ENCODE results near the gene TMOD4. TPM values are rescaled to one million over a fixed set of nuclear protein-coding genes. Genes with fewer than 3 reads are reported as not detected.

The TMOD4 gene
- total and polyA plus RNA-seq, 9 of the 15 experiments (the other 6 are each of a cell fraction or from before 2014, with no cell fraction given): 0.18 to 1.8 (median 1.1) TPM; not detected in 1

- ChIA-PET CTCF (ENCODE audit: low intra/inter-chr PET ratio) (no interaction called here), POLR2A (interaction anchor here (0.6 to 0.7 kb wide), 3 partner anchors 20 to 151 kb away, joined by 3 read pairs; no protein-coding TSS in a partner anchor)
- TF ChIP-seq ZC3H4 (CRISPR knock-in tag; IDR thresholded peaks at IDR 0.05; ENCODE audit: borderline replicate concordance) (no peak), BRF1 (IDR thresholded peaks at IDR 0.05; ENCODE audit: borderline replicate concordance, extremely low read depth, insufficient read length) (no peak), RBM34 (IDR thresholded peaks at IDR 0.05; ENCODE audit: borderline replicate concordance, insufficient read depth, low read length) (no peak)
- BruUV-seq (replicated peaks): no TSS peak
- H3K79me2 ChIP-seq (ENCODE audit: control insufficient read depth, insufficient read depth, low read length): no peaks in the 10 kb centered on the region
- intact Hi-C loops (cut with micrococcal nuclease): no loop called here
- no peaks in the 10 kb centered on the region for H4K20me1 ChIP-seq (replicated peaks; ENCODE audit: control insufficient read depth, insufficient read depth, low read length)
- no peaks in the 10 kb centered on the region for H3K27me3 ChIP-seq (ENCODE audit: control insufficient read depth in 2 of 2, insufficient read depth in 2 of 2, low read length in 2 of 2)
- H3K36me3 ChIP-seq (ENCODE audit: control insufficient read depth, insufficient read depth, low read length): no peaks in the 10 kb centered on the region
- in situ Hi-C loops (cut with MboI): no loop called here
- DNase-seq (ENCODE audit: extremely low read depth in 1 of 4, low spot score in 3 of 4): peak in 1 of 4 experiments; percentile 4
- no peak overlapping the region for H3K9ac ChIP-seq (ENCODE audit: insufficient read depth in 1 of 2, low read depth in 2 of 2, low read length in 2 of 2)
- no peak overlapping the region for H3K4me2 ChIP-seq (ENCODE audit: insufficient read depth, low read length)
- ATAC-seq: no peak
- WGBS (ENCODE audit: insufficient coverage, low coverage, missing lambda C conversion rate): 50% methylated on average over 6 of the region's 6 CpGs
- H3K4me3 ChIP-seq: no peak overlapping the region
- H3K9me1 ChIP-seq (ENCODE audit: control insufficient read depth, insufficient read depth, low read length): no peaks in the 10 kb centered on the region
- no peak overlapping the region for H3K27ac ChIP-seq (ENCODE audit: extremely low read depth, low read depth, low read length)
- H3K4me1 ChIP-seq (replicated peaks in 1 of 2; ENCODE audit: control insufficient read depth in 2 of 2, insufficient read depth in 2 of 2, low read length in 2 of 2): peaks cover 0 to 20% of the 10 kb centered on the region in 2 experiments; a peak in 4 of 5 replicates
- no peaks in the 10 kb centered on the region for H3K9me3 ChIP-seq (replicated peaks; ENCODE audit: control insufficient read depth, insufficient read depth, low read depth, low read length)
- no peak for FAIRE-seq
- no peak overlapping the region for H2AFZ ChIP-seq (ENCODE audit: low read depth, low read length)
Measured at GRCh38 chr1:151128800-151129199, 47.0 kb downstream of the TMOD4 start.

GRCh38 chr1:151124763-151125403 lies 50.9 kb downstream of the TMOD4 start:
- Histone ChIP-seq H3K79me2 (ENCODE audit: control insufficient read depth, insufficient read depth, low read length) (no peaks in the 10 kb centered on the region), H3K4me1 (replicated peaks in 1 of 2; ENCODE audit: control insufficient read depth in 2 of 2, insufficient read depth in 2 of 2, low read length in 2 of 2) (no peaks in the 10 kb centered on the region; a peak in 2 of 5 replicates), H3K9me3 (replicated peaks; ENCODE audit: control insufficient read depth, insufficient read depth, low read depth, low read length) (no peaks in the 10 kb centered on the region), H3K9ac (ENCODE audit: insufficient read depth in 1 of 2, low read depth in 2 of 2, low read length in 2 of 2) (no peak overlapping the region), H3K4me2 (ENCODE audit: insufficient read depth, low read length) (no peak overlapping the region), H3K9me1 (ENCODE audit: control insufficient read depth, insufficient read depth, low read length) (no peaks in the 10 kb centered on the region), H3K36me3 (ENCODE audit: control insufficient read depth, insufficient read depth, low read length) (no peaks in the 10 kb centered on the region), H3K4me3 (no peak overlapping the region), H3K27ac (ENCODE audit: extremely low read depth, low read depth, low read length) (no peak overlapping the region), H4K20me1 (replicated peaks; ENCODE audit: control insufficient read depth, insufficient read depth, low read length) (no peaks in the 10 kb centered on the region), H2AFZ (ENCODE audit: low read depth, low read length) (no peak overlapping the region), H3K27me3 (ENCODE audit: control insufficient read depth in 2 of 2, insufficient read depth in 2 of 2, low read length in 2 of 2) (no peaks in the 10 kb centered on the region)
- ATAC-seq (no peak), DNase-seq (ENCODE audit: extremely low read depth in 1 of 4, low spot score in 3 of 4) (peak in 1 of 4 experiments; percentile 7), FAIRE-seq (no peak)
- ChIA-PET POLR2A (interaction anchor here (0.6 to 1.4 kb wide), 4 partner anchors 10 to 290 kb away, joined by 3 to 4 read pairs (median 3); no protein-coding TSS in a partner anchor), CTCF (ENCODE audit: low intra/inter-chr PET ratio) (no interaction called here)
- in situ Hi-C loops (cut with MboI) (no loop called here), intact Hi-C loops (cut with micrococcal nuclease) (no loop called here)
- no TSS peak for BruUV-seq (replicated peaks)
- 63% methylated on average over 5 of the region's 5 CpGs for WGBS (ENCODE audit: insufficient coverage, low coverage, missing lambda C conversion rate)
- no peak for TF ChIP-seq CHD2 (IDR thresholded peaks at IDR 0.05; ENCODE audit: low read depth, low read length)
- no peak for TF ChIP-seq ZNF316 (IDR thresholded peaks at IDR 0.05)
- no peak for TF ChIP-seq IRF1 (CRISPR knock-in tag; IDR thresholded peaks at IDR 0.05; ENCODE audit: borderline replicate concordance)
- TF ChIP-seq ZBTB11 (CRISPR knock-in tag; IDR thresholded peaks at IDR 0.05): no peak
- TF ChIP-seq SUPT5H (IDR thresholded peaks at IDR 0.05): no peak
- TF ChIP-seq EGR1 (conservative IDR thresholded peaks at IDR 0.05): no peak
- TF ChIP-seq NRF1 (conservative IDR thresholded peaks at IDR 0.05 in 1 of 2, IDR thresholded peaks at IDR 0.05 in 1 of 2): no peak
- no peak for TF ChIP-seq ESRRB (CRISPR knock-in tag; IDR thresholded peaks at IDR 0.05; ENCODE audit: borderline replicate concordance)
